Fibroblast of lung (primary cell): ENCODE results near the gene DTWD1. TPM values are rescaled to one million over a fixed set of nuclear protein-coding genes. Genes with fewer than 3 reads are reported as not detected.
"Not testable (repeated sequence)": the region's sequence is repeated elsewhere in the genome, so short reads cannot be mapped to it uniquely, and the experiment has no call there.

Experiments used
- DNase-seq, 2 donors: peaks; one replicate each; pipeline versions ENCODE4 v3.0.0 to v3.0.0-alpha.2; 2010; ENCODE audit warnings: low read depth in 2 of 2
- H2AFZ ChIP-seq: 2 replicates; pipeline ENCODE4 v1.5.1; 2012; ENCODE audit warnings: low read length, control low read depth, inconsistent platforms
- H3K27ac ChIP-seq: 2 replicates; pipeline ENCODE4 v1.5.1; 2011; ENCODE audit warnings: low read length, control low read depth; ENCODE audit not compliant: insufficient read depth
- H3K27me3 ChIP-seq: 2 replicates; pipeline ENCODE4 v1.5.1; 2011; ENCODE audit warnings: mild to moderate bottlenecking, low read length; ENCODE audit not compliant: control insufficient read depth, insufficient read depth
- H3K36me3 ChIP-seq: 2 replicates; pipeline ENCODE4 v1.5.1; 2011; ENCODE audit warnings: low read length; ENCODE audit not compliant: control insufficient read depth, insufficient read depth
- H3K4me1 ChIP-seq: 2 replicates; pipeline ENCODE4 v1.5.1; 2011; ENCODE audit warnings: low read length; ENCODE audit not compliant: control insufficient read depth, insufficient read depth; ENCODE audit errors: extremely low read depth
- H3K4me2 ChIP-seq: 2 replicates; pipeline ENCODE4 v1.5.1; 2011; ENCODE audit warnings: low read length, control low read depth; ENCODE audit not compliant: insufficient read depth; ENCODE audit errors: extremely low read depth
- H3K4me3 ChIP-seq, 4 experiments: fragments of 200-600 bp in 1 of 4; sonication (generic) in 1 of 4; replicated peaks in 1 of 4; 2 replicates each; pipeline ENCODE4 v1.5.1; 2011 to 2016; ENCODE audit warnings: low read length in 4 of 4, low read depth in 3 of 4, mild to moderate bottlenecking in 3 of 4, control low read depth in 2 of 4, inconsistent platforms in 1 of 4, mixed read lengths in 1 of 4; ENCODE audit not compliant: insufficient read depth in 1 of 4; ENCODE audit errors: control extremely low read depth in 1 of 4
- H3K79me2 ChIP-seq: 2 replicates; pipeline ENCODE4 v1.5.1; 2012; ENCODE audit warnings: mild to moderate bottlenecking, low read length, inconsistent platforms; ENCODE audit not compliant: control insufficient read depth, insufficient read depth
- H3K9ac ChIP-seq: 2 replicates; pipeline ENCODE4 v1.5.1; 2011; ENCODE audit warnings: mild to moderate bottlenecking, low read length, control low read depth; ENCODE audit not compliant: insufficient read depth
- H3K9me3 ChIP-seq: 2 replicates; pipeline ENCODE4 v1.5.1; 2012; ENCODE audit warnings: low read depth, low read length; ENCODE audit not compliant: control insufficient read depth, insufficient read depth
- H4K20me1 ChIP-seq: 2 replicates; pipeline ENCODE4 v1.5.1; 2011; ENCODE audit warnings: low read length; ENCODE audit not compliant: control insufficient read depth, insufficient read depth; ENCODE audit errors: extremely low read depth
- EZH2 ChIP-seq: IDR thresholded peaks from 2 replicates; pipeline ENCODE4 v1.5.1; 2012; ENCODE audit warnings: low read length, control low read depth, mild to moderate bottlenecking; ENCODE audit errors: missing control alignments
- polyA plus RNA-seq, 2 donors: library from polyadenylated mRNA; depleted of rRNA in 1 of 2; stranded (reverse) in 1 of 2; unstranded in 1 of 2; fragments of >200 nt; gene quantifications; 2 replicates each; pipeline ENCODE4 v1.2.1, GENCODE V29; 2011 to 2012; ENCODE audit warnings: missing spikeins in 1 of 2
- total RNA-seq: library from RNA; depleted of rRNA; stranded (reverse); fragments of >200 nt; gene quantifications from 2 replicates; pipeline ENCODE4 v1.2.1, GENCODE V29; 2014
- TF ChIP-seq, protein P1 (sequence below), 2 donors: IDR thresholded peaks in 1 of 2; conservative IDR thresholded peaks in 1 of 2; 1 replicate in 1 of 2; 2 replicates in 1 of 2; pipeline ENCODE4 v1.5.1; 2011 to 2012; ENCODE audit warnings: low read length in 2 of 2, control low read depth in 1 of 2, inconsistent platforms in 1 of 2, low read depth in 1 of 2, mild to moderate bottlenecking in 1 of 2

Gene DTWD1
- total and polyA plus RNA-seq, 2 donors (not counting 1 experiment from before 2014, with no cell fraction given): 61.8 to 156 TPM

DNA sequence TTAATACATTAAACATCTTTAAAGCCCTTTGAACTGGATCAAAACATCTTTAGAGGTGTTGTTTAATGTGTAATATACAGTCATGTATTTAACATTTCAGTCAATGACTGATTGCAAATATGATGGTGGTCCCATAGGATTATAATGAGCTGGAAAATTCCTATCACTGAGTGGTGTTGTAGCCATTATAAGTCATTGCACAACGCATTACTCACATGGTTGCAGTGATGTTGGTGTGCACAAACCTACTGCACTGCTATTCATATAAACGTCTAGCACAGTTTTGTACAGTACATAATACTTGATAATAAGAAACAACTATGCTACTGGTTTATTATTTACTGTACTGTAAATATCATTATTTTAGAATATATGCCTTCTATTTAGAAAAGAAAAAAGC, 75.6 kb downstream of the DTWD1 start:
- no peak overlapping the region for H3K27ac ChIP-seq
- H3K4me1 ChIP-seq: no peaks in the 10 kb centered on the region
- no peak overlapping the region for H3K9ac ChIP-seq
- no peak overlapping the region for H2AFZ ChIP-seq
- TF ChIP-seq EZH2: no peak
- TF ChIP-seq, protein P1, sequence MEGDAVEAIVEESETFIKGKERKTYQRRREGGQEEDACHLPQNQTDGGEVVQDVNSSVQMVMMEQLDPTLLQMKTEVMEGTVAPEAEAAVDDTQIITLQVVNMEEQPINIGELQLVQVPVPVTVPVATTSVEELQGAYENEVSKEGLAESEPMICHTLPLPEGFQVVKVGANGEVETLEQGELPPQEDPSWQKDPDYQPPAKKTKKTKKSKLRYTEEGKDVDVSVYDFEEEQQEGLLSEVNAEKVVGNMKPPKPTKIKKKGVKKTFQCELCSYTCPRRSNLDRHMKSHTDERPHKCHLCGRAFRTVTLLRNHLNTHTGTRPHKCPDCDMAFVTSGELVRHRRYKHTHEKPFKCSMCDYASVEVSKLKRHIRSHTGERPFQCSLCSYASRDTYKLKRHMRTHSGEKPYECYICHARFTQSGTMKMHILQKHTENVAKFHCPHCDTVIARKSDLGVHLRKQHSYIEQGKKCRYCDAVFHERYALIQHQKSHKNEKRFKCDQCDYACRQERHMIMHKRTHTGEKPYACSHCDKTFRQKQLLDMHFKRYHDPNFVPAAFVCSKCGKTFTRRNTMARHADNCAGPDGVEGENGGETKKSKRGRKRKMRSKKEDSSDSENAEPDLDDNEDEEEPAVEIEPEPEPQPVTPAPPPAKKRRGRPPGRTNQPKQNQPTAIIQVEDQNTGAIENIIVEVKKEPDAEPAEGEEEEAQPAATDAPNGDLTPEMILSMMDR (conservative IDR thresholded peaks at IDR 0.05 in 1 of 2, IDR thresholded peaks at IDR 0.05 in 1 of 2; ENCODE audit: low read depth in 1 of 2, low read length in 2 of 2): no peak
- H3K36me3 ChIP-seq: no peaks in the 10 kb centered on the region
- H3K4me2 ChIP-seq: no peak overlapping the region
- no peaks in the 10 kb centered on the region for H3K27me3 ChIP-seq
- H3K9me3 ChIP-seq: no peaks in the 10 kb centered on the region
- H3K4me3 ChIP-seq: no peak overlapping the region
- no peaks in the 10 kb centered on the region for H4K20me1 ChIP-seq
- DNase-seq: peak; percentile 24 to 68
- no peaks in the 10 kb centered on the region for H3K79me2 ChIP-seq

DNA sequence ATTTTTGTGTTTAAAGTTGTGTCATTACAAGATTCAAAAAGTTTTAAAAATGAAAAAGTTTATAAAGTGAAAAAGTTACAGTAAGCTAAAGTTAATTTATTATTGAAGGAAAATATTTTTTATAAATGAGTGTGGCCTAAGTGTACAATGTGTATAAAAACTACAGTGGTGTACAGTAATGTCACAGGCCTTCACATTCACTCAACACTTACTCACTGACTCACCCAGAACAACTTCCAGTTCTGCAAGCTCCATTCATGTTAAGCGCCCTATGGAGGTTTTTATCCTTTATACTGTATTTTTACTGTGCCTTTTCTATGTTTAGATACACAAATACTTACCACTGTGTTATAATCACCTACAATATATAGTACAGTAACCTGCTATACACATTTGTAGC, 76.3 kb downstream of the DTWD1 start:
- Histone ChIP-seq H3K27me3 (no peaks in the 10 kb centered on the region), H3K27ac (no peak overlapping the region), H3K4me3 (no peak overlapping the region), H3K79me2 (no peaks in the 10 kb centered on the region), H3K4me2 (no peak overlapping the region), H4K20me1 (no peaks in the 10 kb centered on the region), H3K9me3 (no peaks in the 10 kb centered on the region), H3K4me1 (no peaks in the 10 kb centered on the region), H3K36me3 (no peaks in the 10 kb centered on the region), H2AFZ (no peak overlapping the region), H3K9ac (no peak overlapping the region)
- peak; percentile 53 to 58 for DNase-seq
- TF ChIP-seq, protein P1 (conservative IDR thresholded peaks at IDR 0.05 in 1 of 2, IDR thresholded peaks at IDR 0.05 in 1 of 2; ENCODE audit: low read depth in 1 of 2, low read length in 2 of 2): no peak
- TF ChIP-seq EZH2: no peak

DNA sequence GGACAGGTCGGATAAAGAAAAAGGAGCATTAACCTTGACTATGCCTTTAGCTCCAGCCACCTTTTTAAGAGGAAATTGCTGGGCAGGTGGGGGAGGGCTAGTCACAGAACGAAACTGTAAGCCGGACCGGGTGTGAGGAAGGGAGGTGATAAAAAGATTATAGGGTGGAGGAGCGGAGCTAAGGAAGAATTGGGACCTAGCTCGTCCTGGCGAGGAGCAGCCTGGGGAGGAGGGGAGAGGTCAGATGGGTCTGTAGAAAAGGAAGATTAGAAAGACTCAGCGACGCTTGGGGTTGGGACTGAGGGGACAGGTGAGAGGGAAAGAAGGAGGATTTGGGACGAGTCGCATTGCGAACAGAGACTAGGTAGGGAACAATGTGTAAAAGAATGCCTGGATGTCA, 82.1 kb downstream of the DTWD1 start:
- H3K4me3 ChIP-seq, H3K79me2 ChIP-seq, H3K4me2 ChIP-seq, H3K36me3 ChIP-seq, H4K20me1 ChIP-seq, H3K4me1 ChIP-seq, H3K9ac ChIP-seq, H3K27me3 ChIP-seq, H2AFZ ChIP-seq, DNase-seq, H3K9me3 ChIP-seq, H3K27ac ChIP-seq: not testable (repeated sequence)

Other genes with a start within 250 kb of the DTWD1 start
- gene FGF7, start 197.8 kb upstream of the DTWD1 start, total RNA-seq: 488 and 527 TPM in 2 replicates
- 61.5 and 165 TPM in 2 replicates for gene FGF7, start 197.8 kb upstream of the DTWD1 start, polyA plus RNA-seq
- gene FAM227B, start 230 bp upstream of the DTWD1 start, total RNA-seq: 5.4 and 9.7 TPM in 2 replicates
- 2.7 and 2.9 TPM in 2 replicates for gene FAM227B, start 230 bp upstream of the DTWD1 start, polyA plus RNA-seq